NCI-H524 (cell line): ENCODE results near the gene CIROP.

Source experiments
- DNase-seq, 2 experiments: peaks; one replicate each; lab custom pipeline; 2025; lab: John Stamatoyannopoulos, UW

Gene CIROP

DNA sequence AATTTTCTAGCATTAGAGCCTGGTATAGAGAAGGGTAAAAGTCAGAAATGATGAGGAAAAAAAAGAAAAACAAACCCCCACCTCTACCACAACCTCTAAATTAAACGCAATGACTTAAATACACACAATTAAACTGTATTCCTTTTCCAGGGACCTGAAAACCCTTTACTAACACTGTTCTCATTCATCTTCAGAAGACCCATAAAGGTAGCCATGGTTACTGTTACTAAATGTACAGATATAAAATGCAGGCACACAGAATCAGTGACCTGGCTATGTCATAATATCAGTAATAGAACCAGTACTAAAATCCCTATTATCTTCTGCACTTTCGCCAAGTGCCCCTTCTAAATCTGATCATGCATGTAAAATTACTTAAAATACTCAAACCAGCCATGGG lies 11.3 kb downstream of the CIROP start:
- DNase-seq, result no peak

DNA sequence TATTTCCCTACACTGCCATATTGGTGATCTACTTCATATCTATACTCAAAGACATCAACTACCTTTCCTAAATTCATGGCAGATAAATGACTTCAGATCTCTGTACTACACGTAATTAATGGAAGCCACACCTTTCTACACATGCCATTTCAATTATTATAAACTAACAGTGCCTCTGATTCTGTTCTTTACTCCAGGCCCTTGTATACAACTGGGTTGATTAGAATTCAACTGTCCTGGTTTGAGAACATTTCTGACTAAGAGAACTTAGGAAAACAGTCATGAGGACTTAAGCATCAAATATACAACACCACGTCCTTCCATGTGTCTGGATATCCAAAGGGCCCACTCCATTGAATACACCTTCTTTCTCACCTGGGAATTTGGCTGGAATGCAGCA lies 11.7 kb downstream of the CIROP start:
- no peak for DNase-seq

DNA sequence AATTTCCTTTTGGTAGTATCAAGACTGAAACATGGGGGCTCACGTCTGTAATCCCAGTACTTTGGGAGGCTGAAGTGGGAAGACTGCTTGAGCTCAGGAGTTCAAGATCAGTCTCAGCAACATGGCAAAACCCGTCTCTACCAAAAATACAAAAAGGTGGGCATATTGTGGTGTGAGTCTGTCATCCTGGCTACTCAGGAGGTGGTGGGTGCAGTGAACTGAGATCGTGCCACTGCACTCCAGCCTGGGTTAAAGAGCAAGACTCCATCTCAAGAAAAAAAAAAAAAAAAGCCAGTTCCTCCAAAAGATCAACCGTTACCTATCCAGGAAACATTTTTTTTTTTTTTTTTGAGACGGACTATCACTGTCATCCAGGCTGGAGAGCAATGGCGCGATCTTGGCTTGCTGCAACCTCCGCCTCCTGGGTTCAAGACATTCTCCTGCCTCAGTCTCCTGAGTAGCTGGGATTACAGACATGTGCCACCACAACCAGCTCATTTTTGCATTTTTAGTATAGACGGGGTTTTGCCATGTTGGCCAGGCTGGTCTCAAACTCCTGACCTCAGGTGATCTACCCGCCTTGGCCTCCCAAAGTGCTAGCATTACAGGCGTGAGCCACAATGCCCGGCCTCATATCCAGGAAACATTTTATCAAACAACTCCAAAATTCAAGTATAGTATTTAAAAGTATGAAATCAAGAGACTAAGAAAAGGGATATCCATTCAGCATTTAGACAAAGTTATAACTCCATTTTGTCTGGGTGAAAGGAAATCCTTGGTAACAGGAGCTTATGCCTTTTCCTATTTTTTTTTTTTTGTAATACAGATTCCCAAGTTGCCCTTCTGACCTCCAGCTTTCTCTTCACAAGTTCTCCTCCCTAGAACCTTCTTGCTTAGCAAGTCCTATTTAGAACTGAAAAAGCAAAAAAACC lies 13.2 kb downstream of the CIROP start:
- DNase-seq, result no peak

DNA sequence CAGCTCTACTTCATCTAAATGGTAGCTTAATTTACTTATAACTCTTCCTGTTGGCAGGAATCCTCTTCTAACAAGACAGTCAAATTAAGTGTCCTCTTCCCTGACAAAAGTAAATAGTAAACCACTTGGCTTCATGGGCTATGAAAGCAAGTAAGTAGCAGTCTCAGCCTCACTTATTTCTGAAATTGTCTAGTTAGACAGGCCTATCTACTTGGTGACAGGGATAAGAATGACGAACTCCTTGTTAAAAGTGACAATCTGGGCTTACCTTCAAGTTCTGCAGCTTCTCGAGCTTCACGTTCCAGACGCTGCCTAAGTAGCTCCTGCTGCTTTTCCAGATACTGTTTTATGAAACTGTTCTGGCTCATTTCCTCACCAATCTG lies 14.5 kb downstream of the CIROP start:
- DNase-seq, result no peak

DNA sequence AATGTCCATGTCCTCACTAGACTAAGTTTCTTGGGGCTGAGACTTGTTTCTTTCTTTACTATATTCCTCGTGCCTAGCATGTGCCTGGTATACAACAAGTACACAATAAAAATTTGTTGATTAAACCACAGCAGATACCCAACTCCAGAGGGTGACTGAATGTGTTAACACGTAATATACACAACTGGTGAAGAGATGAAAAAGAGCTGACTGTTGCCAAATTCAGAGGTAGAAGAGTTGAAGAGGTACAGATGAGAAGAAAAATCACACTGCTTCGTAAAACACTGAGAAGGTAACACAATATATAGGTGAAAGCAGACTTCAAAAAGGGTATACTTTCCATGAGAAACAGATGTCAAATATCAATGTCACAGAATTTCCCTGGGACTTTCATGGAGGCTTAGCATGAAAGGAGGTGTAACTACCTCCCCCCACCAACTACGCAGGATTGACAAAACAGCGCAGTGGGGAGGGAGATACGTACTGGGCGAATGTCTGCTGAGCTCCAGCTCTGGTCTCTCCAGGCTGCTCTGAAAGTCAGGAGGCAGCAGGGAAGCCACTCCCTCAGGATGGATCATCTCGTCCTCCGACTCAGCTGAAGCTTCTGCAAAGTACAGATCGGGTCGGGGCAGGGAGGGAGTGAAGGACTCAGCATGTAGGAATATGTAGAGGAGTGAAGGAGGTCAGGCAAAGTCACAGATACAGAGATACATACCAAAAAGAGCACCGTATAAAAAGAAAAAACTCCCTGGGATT lies 15.1 kb downstream of the CIROP start:
- no peak for DNase-seq

DNA sequence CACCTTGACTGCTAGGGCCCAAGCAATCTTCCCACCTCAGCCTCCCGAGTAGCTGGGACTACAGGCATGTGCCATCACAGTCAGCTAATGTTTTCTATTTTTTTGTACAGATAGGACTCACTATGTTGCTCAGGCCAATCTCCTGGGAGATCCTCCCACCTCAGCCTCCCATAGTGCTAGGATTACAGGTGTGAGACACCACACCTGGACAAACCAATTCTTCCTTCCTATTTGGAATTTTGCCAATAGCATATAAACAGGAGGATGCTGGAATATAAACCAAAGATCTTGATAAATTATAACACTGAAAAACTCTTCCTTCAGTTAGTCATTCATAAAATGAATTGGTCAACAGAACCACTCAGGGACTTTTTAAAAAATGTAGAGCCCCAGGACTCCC lies 18.2 kb downstream of the CIROP start:
- DNase-seq, result no peak

DNA sequence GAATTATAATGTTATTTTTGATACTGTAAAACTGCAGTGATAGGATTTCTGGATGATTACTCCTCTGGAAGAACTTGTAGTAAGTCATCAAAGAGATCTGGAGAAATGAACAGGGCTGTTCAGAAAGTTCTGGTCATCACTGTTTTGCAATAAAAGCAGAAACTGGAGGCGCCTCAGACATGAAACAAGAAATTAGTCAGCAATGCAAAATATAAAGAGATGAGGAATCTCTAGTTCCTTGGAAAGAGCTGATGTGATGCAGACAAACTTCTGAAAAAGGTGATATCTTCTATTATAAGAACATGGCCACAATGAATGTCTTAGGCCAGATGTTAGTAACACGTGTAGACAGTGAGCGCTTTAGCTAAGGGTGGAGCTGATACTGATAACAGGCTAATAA lies 19.3 kb downstream of the CIROP start:
- no peak for DNase-seq

DNA sequence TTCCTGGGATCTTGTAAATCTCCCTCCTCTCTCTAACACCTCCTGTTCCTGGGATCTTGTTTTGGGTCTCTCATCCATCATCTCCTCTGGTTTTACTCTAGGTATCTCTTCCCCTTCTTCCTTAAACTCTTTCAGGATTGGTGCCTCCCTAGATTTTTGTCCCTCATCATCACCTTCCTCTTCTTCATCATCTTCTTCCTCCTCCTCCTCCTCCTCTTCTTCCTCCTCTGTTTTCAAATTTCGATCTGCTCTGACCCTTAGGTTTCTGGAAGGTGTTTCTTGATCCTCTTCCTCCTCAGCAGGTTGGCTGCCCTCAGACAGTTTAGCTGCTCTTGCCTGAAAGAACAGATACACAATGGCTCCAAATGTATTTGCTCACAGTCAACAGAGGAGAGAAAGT lies 24.3 kb downstream of the CIROP start:
- no peak for DNase-seq

DNA sequence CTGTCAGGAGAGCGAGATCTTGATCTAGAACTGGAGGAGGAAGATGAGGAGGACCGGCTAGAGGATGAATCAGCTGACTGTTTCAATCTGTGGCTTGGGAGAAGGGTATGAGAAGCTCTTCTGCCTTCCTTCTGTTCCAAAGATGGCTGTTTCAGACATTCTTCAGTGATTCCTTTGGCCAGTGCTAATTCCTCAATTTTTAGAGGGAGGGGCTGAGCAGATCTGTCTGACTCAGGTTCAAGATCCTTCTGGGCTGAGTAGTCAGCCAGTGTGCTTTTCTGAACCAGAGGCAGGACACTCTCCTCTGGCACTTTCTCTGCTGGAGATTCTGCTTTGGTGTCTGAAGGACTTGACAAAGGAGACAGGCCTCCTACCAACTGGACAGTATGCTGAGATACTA lies 25.1 kb downstream of the CIROP start:
- DNase-seq, result no peak

DNA sequence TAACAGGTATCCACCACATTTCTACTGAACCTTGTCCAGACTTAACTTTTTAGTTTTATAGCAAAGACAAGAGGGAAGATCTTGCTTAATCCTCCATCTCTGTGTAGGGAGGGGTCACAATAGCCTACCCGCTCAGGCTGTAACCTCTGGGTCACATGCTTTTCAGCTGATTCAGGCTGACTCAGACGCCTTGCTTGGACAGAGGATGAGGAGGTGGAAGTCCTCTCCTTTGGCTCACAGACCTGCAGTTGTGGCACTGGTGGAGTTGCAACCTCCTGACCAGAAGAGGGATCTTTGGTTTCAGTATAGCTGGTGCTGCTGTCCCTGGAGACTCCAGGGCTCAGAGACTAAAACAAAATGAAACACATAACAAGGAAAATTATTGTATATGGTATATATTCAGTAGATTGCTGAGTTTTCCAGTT lies 26.1 kb downstream of the CIROP start:
- no peak for DNase-seq

DNA sequence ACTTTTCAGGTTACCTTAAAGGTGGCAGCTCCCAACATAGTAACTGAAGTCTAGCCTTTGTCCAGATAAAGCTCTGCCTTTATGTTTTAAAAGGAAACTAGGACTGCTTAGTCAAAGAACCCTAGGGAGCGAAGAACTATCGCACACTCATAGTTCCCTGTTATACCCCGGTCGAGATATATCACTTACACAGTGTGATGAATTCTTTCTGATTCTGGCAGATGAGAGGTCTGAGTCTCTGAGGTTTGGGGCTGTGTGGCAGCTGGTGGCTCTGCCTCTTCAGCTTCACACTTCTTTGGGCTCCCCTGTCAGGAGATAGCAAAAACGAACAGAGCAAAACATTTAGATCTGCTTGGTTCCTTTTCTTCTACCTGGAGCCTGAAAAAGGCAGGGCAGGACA lies 26.8 kb downstream of the CIROP start:
- DNase-seq, result no peak

DNA sequence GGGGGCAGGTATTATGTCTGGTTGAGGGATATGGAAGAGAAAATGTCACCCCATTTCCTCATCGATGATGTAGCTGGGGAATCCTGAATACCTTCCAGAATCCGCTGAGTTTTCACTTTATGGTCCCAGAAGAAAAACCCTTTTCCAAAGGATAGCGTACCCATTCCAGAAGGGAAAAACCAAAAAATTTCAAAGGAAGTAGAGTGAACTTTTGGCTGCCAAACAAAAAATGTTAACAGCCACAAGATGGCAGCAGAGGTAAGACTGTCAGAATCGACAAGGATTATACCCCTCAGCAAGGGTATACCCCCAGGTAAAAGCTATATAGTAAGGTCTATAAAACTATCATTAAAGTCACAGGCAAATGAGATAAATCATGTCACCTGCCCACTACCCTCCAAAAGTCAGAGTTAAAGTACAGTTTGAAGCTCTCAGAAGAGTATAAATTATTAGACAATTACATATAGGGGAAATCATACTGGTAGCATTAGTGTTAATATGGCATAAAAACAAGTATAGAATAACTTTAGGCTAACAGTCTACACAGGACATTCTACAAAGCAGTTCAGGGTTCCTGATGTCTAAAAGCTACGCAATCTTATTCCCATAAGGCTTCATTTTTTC lies 27.9 kb downstream of the CIROP start:
- DNase-seq, result no peak

DNA sequence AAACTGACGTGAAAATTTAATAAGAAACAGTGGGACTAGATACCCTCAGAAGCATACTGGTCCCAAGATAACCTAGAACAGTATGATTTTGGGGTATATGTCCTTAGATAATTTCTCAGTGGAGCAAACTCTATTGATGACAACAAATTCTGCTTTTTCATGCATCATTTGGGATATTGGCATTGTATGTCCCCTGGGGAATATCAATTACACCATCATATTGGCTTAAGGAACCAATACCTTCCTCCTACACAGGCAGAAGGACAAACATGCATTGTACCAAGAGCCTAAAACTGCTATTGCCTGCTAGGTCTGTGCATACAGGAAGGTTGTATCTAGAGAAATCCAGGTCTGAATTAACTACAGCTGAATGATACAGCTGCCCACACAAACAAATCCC lies 29.9 kb downstream of the CIROP start:
- DNase-seq, result no peak

DNA sequence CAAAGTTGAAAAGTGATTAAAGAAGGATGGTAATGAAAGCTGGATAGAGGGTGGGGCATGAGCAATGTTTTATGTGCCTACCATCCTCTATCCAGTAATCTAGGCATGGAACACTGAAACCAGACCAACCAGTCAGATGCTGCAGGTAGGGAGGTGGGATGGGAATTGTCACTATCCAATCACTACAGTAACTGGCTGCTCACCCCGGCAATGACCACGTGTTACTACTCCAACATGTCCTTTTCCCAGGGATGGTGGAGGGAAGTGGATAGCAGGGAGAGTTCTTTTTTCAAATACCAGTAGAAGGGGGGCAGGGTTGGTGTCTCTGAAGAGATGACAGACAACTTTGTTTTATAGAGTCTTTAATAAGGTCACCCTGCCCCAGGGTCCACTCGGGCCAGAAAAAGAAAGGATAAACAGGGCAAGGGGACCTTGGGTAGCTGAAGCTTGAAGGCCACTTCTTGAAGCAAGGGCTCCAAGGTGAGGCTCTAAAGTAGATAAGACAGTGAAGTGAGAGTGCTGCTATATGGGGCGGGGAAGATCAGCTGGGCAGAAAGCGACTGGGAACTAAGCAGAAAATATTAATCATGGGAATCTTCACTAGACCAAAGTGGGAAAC lies 32.8 kb downstream of the CIROP start:
- DNase-seq, result no peak

DNA sequence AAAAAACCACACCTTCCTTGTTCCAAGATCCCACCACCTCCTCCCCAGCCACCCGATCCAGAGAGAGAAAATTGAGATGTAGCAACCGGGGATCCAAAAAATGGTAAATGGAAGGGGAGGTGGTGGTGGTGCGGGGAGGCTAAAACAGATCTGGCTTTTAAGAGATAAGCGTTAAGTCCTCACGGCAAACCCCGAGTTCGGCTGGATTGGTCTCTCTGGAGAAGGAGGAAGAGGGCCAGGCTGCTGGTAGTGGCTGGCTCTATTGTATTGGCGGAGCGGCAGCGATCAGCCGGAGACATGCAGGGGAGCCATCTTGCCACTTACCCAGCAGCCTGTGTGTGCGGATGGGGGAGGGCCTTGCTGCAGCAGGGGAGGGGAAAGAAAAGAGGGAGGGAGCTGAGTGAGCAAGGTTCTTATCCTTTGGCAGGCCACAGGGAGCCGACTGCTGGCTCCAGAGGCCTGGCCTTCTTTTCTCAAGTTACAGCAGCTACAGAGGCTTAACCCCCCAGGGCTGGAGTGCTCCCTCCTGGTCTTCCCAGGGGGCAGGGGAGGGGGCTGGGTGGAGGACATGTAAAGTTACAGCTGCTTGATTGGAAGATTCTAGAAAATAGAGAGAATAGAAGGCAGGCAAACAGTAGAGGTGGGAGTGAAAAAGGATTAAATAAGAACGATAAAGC lies 33.4 kb downstream of the CIROP start:
- no peak for DNase-seq

DNA sequence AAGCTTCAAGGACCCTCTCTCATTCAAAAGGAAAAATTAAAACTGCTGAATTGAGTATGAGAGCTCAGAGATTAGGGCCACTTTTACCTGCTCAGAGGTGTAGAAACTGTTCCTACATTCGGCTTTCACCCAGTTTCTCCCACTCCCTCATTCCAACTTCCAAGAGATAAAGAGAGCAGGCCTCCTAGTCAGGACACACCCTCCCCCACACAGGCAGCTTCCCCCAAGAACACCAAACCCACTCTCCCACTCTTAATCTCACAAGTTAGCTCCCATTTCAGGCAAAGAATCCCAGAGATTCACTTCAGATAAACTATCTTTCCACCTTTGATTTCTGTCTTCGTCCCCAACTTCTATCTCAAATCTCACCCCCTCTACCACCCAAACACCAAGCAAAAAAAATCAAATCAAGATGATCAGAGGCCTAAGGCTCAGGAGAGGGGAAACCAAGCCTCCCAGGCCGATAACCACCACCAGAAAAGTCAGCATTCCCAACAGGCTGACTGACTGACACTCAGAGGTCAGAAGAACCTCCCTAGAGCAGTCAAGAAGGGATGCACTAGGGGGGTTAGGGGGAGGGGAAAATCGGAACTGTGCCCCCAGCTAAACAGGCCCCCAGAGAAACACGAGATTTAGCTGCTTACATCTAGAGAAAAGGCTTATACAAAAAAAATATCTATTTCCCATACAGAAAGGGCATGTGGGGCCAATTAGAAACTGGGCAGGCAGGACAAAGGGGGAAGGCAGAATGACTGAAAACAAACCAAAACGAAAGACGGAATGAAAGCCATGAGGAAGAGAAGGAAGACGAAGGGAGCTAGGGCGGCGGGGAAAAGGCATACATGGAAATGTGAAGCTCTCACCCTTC lies 34.3 kb downstream of the CIROP start:
- no peak for DNase-seq

DNA sequence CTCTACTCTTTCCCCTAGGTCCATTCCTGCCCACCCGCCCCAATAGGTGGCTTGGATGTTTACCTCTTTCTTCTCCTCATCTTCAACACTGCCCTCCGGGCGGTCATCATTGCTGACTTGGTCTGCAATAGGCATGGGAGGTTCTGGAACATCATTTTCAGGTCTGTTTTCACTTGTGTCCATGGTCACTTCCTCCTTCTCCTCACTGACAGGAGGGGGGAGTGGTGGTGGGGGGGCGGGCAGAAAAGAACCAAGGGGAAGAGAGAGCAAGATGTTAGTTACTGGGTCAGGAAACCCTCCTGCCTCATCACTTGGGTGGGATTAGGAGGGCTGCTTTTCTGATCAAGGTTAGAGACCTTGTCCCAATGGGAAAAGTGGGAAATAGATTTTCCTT lies 35.4 kb downstream of the CIROP start:
- no peak for DNase-seq

DNA sequence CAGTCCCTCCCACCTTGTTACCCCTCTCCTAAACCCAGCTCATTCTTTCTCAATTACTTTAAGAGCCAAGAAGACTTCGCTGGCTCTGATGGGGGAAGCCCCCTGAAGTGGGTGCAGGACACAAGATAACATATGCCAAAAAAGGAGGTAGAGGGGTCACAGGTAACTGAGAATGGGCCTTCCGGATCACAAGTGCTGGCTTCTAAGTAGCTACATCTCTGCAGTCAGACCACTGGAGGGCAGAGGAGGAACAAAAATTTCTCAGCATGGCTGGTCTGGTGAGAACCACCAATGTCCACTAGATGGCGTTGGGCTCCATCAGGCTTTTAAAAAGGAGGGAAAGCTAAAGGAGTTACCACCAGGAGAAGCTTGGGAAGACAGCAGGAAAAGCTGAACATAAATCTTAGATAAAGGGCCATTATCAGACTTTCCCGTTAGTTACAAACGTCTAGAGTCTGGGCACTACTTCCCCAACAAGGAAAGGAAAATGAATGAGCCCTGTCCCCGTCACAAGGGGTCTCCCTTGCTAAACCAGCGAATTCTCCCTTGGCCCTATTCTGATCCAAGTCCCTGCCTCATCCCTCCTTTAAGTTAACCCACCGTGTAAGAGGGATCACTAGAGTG lies 35.9 kb downstream of the CIROP start:
- DNase-seq, result no peak

DNA sequence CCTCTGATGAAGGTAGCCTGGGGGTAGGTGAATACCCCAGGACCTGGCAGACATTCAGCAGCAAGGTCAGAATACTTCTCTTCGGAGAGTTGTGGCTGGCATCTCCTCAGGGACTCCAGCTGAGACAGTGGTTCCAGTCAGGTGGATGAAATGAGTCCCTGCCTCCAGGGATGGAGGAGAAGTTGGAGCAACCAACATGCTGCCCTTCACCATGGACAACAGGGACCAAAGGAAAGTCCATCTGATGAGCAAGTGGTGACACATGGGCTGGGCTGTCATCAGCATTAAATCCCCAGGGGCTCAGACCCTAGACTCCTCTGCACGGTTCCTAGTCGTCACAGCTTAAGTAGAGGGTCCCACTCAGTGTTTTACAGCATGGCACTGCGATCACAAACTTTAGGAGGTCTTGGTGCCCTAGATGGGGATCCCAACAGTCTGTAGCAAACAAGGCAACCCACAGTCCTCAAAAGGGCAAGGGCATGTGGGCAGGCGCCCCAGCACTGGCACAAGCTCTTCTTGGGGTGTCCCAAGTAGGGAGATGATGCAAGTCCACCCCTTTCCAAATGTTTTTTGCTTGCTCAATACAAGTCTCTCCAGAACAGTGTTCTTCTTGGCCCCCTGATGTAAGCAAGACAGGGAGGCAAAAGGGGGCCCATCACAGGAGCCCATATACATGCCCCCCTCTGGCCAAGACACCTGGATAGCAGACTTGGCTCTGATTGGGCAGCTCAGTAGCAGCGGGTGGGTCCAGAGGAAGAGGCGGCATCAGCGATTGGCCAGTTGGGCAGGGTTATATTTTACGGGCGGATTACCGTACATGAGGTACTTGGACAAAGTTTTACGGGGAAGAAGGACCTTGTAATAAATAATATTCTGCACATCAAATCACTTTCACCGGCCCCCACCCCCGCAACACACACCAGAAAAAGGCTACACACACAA lies 36.7 kb downstream of the CIROP start:
- no peak for DNase-seq
